Immature natural killer cell (primary cell): Measurements from ENCODE around the gene HNRNPH1. TPM values are rescaled to one million over a fixed set of nuclear protein-coding genes. Genes with fewer than 3 reads are reported as not detected.

Experiments used
- DNase-seq, 3 donors: peaks; one replicate each; pipeline ENCODE4 v3.0.0; 2022; ENCODE audit warnings: mixed read lengths in 1 of 3
- H3K27ac Mint-ChIP-seq, 6 donors: one replicate each; pipeline ENCODE4 v1.8.0; 2020; ENCODE audit warnings: mixed read lengths in 6 of 6, mild to moderate bottlenecking in 5 of 6, inconsistent platforms in 4 of 6, moderate library complexity in 3 of 6
- H3K27me3 Mint-ChIP-seq, 3 donors: one replicate each; pipeline ENCODE4 v1.8.0; 2020 to 2021; ENCODE audit warnings: low read depth in 3 of 3, mild to moderate bottlenecking in 3 of 3, mixed read lengths in 3 of 3, moderate library complexity in 3 of 3, inconsistent platforms in 1 of 3
- H3K36me3 Mint-ChIP-seq, 3 donors: one replicate each; pipeline ENCODE4 v1.8.0; 2020; ENCODE audit warnings: mixed read lengths in 3 of 3, inconsistent platforms in 2 of 3, mild to moderate bottlenecking in 2 of 3
- H3K4me1 Mint-ChIP-seq, 2 donors: one replicate each; pipeline ENCODE4 v1.8.0; 2020; ENCODE audit warnings: inconsistent platforms in 2 of 2, mild to moderate bottlenecking in 2 of 2, mixed read lengths in 2 of 2, moderate library complexity in 1 of 2
- H3K4me3 Mint-ChIP-seq, 5 donors: one replicate each; pipeline ENCODE4 v1.8.0; 2020; ENCODE audit warnings: mild to moderate bottlenecking in 5 of 5, mixed read lengths in 5 of 5, inconsistent platforms in 3 of 5, moderate library complexity in 3 of 5
- H3K9me3 Mint-ChIP-seq, 6 donors: one replicate each; pipeline ENCODE4 v1.8.0; 2020; ENCODE audit warnings: mild to moderate bottlenecking in 6 of 6, mixed read lengths in 6 of 6, inconsistent platforms in 4 of 6, moderate library complexity in 3 of 6
- polyA plus RNA-seq, 3 donors: library from polyadenylated mRNA; unstranded; fragments of 300-500 nt; fragmentation: Illumina TruSeq; gene quantifications; one replicate each; pipeline ENCODE4 v1.2.3, GENCODE V29; 2021

HNRNPH1 gene
- polyA plus RNA-seq, 3 donors from 2014 or later: 45.7 to 110 (median 73.3) TPM

GRCh38 chr5:179564526-179564925 is 58.9 kb downstream of the HNRNPH1 start:
- H3K4me3 Mint-ChIP-seq: no peak overlapping the region
- H3K27ac Mint-ChIP-seq: no peak overlapping the region
- H3K9me3 Mint-ChIP-seq: no peaks in the 10 kb centered on the region
- peaks cover 6 to 8% of the 10 kb centered on the region in 2 donors for H3K4me1 Mint-ChIP-seq
- peaks cover 0 to 2% (median 2%) of the 10 kb centered on the region in 3 donors for H3K27me3 Mint-ChIP-seq
- DNase-seq: no peak
- H3K36me3 Mint-ChIP-seq: peaks cover 13 to 31% (median 17%) of the 10 kb centered on the region in 3 donors

Other genes with a start within 250 kb of the HNRNPH1 start
- gene RUFY1, start 73.1 kb downstream of the HNRNPH1 start, polyA plus RNA-seq: 10 to 100 TPM; 20.0 to 37.4 (median 25.9) TPM
- 1 to 10 TPM in 1 of 3 donors, under 1 TPM in 2; 0.56 to 1.3 (median 0.86) TPM for gene CBY3, start 57.4 kb upstream of the HNRNPH1 start, polyA plus RNA-seq
- 100 to 1,000 TPM; 240 to 326 (median 325) TPM for gene CANX, start 75.3 kb upstream of the HNRNPH1 start, polyA plus RNA-seq
- 1 to 10 TPM in 2 of 3 donors, under 1 TPM in 1; 0.59 to 8.5 (median 1.5) TPM for gene MAML1, start 109.2 kb upstream of the HNRNPH1 start, polyA plus RNA-seq
- 1 to 10 TPM; 2.3 to 5.8 (median 5.8) TPM for gene LTC4S, start 170.3 kb upstream of the HNRNPH1 start, polyA plus RNA-seq
- gene MGAT4B, start 183.2 kb upstream of the HNRNPH1 start, polyA plus RNA-seq: 10 to 100 TPM in 2 of 3 donors, 1 to 10 TPM in 1; 8.7 to 16.3 (median 15.0) TPM
- gene SQSTM1, start 197.2 kb upstream of the HNRNPH1 start, polyA plus RNA-seq: 100 to 1,000 TPM; 256 to 292 (median 268) TPM
- gene MRNIP, start 235.1 kb upstream of the HNRNPH1 start, polyA plus RNA-seq: 1 to 10 TPM; 3.4 to 6.2 (median 4.2) TPM